ENCODE results near the gene HSPB3. TPM values are rescaled to one million over a fixed set of nuclear protein-coding genes. Genes with fewer than 3 reads are reported as not detected.

HSPB3 gene
- polyA plus RNA-seq, 1 experiment = 14.4 TPM

- POLR2A ChIA-PET = no interaction called here
- DNase-seq (ENCODE audit: low read depth) = no peak
- no peak overlapping the region for H3K4me3 ChIP-seq (ENCODE audit: low read depth, low read length)
- H3K27me3 ChIP-seq (ENCODE audit: control insufficient read depth, insufficient read depth, low read length) = no peaks in the 10 kb centered on the region
- no peaks in the 10 kb centered on the region for H3K36me3 ChIP-seq (ENCODE audit: control insufficient read depth, insufficient read depth, low read length)
- CTCF ChIA-PET = interaction anchor here (0.6 to 1.1 kb wide), 3 partner anchors 9 to 26 kb away, joined by 3 to 4 read pairs (median 4); partner anchors contain the start of gene HSPB3
- TF ChIP-seq, protein P1, sequence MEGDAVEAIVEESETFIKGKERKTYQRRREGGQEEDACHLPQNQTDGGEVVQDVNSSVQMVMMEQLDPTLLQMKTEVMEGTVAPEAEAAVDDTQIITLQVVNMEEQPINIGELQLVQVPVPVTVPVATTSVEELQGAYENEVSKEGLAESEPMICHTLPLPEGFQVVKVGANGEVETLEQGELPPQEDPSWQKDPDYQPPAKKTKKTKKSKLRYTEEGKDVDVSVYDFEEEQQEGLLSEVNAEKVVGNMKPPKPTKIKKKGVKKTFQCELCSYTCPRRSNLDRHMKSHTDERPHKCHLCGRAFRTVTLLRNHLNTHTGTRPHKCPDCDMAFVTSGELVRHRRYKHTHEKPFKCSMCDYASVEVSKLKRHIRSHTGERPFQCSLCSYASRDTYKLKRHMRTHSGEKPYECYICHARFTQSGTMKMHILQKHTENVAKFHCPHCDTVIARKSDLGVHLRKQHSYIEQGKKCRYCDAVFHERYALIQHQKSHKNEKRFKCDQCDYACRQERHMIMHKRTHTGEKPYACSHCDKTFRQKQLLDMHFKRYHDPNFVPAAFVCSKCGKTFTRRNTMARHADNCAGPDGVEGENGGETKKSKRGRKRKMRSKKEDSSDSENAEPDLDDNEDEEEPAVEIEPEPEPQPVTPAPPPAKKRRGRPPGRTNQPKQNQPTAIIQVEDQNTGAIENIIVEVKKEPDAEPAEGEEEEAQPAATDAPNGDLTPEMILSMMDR (IDR thresholded peaks at IDR 0.05; ENCODE audit: insufficient read depth, low read depth, low read length) = no peak
Observed at GRCh38 chr5:54463713-54464112, 8.2 kb downstream of the HSPB3 start.

GRCh38 chr5:54469622-54470021 is 14.1 kb downstream of the HSPB3 start:
- TF ChIP-seq, protein P1 (IDR thresholded peaks at IDR 0.05; ENCODE audit: insufficient read depth, low read depth, low read length) = no peak
- ChIA-PET POLR2A (interaction anchor here (0.7 kb wide), 1 partner anchor 14 kb away, joined by 3 read pairs; the partner anchor contains the start of gene HSPB3), CTCF (interaction anchor here (0.9 to 1.6 kb wide), 5 partner anchors 10 to 226 kb away, joined by 3 to 5 read pairs (median 5); partner anchors contain the start of gene HSPB3)

DNA sequence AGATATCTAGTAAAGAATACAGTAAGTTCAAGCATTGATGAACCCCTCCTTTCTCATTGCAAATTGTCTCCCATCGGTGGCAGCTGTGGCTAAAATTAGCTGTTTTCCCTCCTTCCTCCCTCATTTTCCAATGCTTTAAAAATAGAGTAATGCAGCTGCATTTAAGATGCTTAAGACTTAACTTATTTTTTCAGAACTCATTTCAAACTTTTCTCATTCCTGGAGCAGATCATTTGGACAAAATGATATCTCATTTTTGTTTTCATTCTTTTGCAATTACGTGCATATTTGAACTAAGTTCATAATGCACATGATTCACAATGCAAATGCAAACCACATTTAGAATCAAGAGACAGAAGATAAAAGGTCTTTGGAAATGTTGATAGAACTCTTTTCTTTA is 14.6 kb downstream of the HSPB3 start:
- TF ChIP-seq, protein P1 (IDR thresholded peaks at IDR 0.05; ENCODE audit: insufficient read depth, low read depth, low read length) = no peak
- CTCF ChIA-PET = interaction anchor here (0.7 to 1.6 kb wide), 8 partner anchors 10 to 226 kb away, joined by 3 to 5 read pairs (median 4); partner anchors contain the start of gene HSPB3
- peak; percentile 51 for DNase-seq (ENCODE audit: low read depth)
- Histone ChIP-seq H3K36me3 (ENCODE audit: control insufficient read depth, insufficient read depth, low read length) (no peaks in the 10 kb centered on the region), H3K27me3 (ENCODE audit: control insufficient read depth, insufficient read depth, low read length) (no peaks in the 10 kb centered on the region), H3K4me3 (ENCODE audit: low read depth, low read length) (peak overlapping the region; percentile 31)
- POLR2A ChIA-PET = interaction anchor here (0.6 to 1.0 kb wide), 3 partner anchors 10 to 160 kb away, joined by 3 to 7 read pairs (median 3); partner anchors contain the start of genes ARL15 and HSPB3

More at GRCh38 chr5:54469622-54470021, 14.1 kb downstream of the HSPB3 start:
- Histone ChIP-seq H3K27me3 (ENCODE audit: control insufficient read depth, insufficient read depth, low read length) (no peaks in the 10 kb centered on the region), H3K4me3 (ENCODE audit: low read depth, low read length) (peak overlapping the region; percentile 31), H3K36me3 (ENCODE audit: control insufficient read depth, insufficient read depth, low read length) (no peaks in the 10 kb centered on the region)
- no peak for DNase-seq (ENCODE audit: low read depth)

- DNase-seq (ENCODE audit: low read depth) = no peak
- TF ChIP-seq, protein P1 (IDR thresholded peaks at IDR 0.05; ENCODE audit: insufficient read depth, low read depth, low read length) = no peak
- Histone ChIP-seq H3K27me3 (ENCODE audit: control insufficient read depth, insufficient read depth, low read length) (no peaks in the 10 kb centered on the region), H3K36me3 (ENCODE audit: control insufficient read depth, insufficient read depth, low read length) (no peaks in the 10 kb centered on the region), H3K4me3 (ENCODE audit: low read depth, low read length) (no peak overlapping the region)
- CTCF ChIA-PET = interaction anchor here (0.5 to 2.7 kb wide), 9 partner anchors 10 to 194 kb away, joined by 3 to 17 read pairs (median 4); no protein-coding TSS in a partner anchor
- POLR2A ChIA-PET = interaction anchor here (0.6 to 1.2 kb wide), 4 partner anchors 10 to 160 kb away, joined by 3 to 9 read pairs (median 5); partner anchors contain the start of gene ARL15
Observed at GRCh38 chr5:54470677-54471076, 15.2 kb downstream of the HSPB3 start.

DNA sequence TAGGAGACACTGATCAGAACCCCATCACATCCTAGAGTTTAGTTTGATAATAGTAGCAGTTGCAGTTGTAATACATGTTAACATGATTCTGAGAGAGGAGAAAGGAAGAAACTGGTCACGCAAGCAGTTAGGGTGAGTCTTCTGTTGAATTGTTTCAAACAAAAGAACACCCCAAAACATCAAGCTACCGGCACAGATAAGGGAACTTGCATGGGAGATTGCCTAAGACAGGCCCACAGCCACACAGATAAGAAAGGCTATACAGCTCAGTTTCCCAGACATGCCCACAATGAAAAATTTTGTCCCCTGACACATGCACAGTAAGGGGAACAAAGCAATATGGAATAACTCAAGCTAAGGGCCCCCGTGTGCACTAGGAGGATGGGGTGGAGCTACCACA is 15.9 kb downstream of the HSPB3 start:
- H3K4me3 ChIP-seq (ENCODE audit: low read depth, low read length) = no peak overlapping the region
- H3K27me3 ChIP-seq (ENCODE audit: control insufficient read depth, insufficient read depth, low read length) = no peaks in the 10 kb centered on the region
- CTCF ChIA-PET = interaction anchor here (1.0 to 2.7 kb wide), 5 partner anchors 9 to 26 kb away, joined by 3 to 17 read pairs (median 3); no protein-coding TSS in a partner anchor
- H3K36me3 ChIP-seq (ENCODE audit: control insufficient read depth, insufficient read depth, low read length) = no peaks in the 10 kb centered on the region
- DNase-seq (ENCODE audit: low read depth) = no peak
- TF ChIP-seq, protein P1 (IDR thresholded peaks at IDR 0.05; ENCODE audit: insufficient read depth, low read depth, low read length) = no peak
- POLR2A ChIA-PET = interaction anchor here (1.2 kb wide), 1 partner anchor 14 kb away, joined by 9 read pairs; no protein-coding TSS in a partner anchor

All from BJ (cell line).